ENCODE results near the gene SERPINA3.

DNA sequence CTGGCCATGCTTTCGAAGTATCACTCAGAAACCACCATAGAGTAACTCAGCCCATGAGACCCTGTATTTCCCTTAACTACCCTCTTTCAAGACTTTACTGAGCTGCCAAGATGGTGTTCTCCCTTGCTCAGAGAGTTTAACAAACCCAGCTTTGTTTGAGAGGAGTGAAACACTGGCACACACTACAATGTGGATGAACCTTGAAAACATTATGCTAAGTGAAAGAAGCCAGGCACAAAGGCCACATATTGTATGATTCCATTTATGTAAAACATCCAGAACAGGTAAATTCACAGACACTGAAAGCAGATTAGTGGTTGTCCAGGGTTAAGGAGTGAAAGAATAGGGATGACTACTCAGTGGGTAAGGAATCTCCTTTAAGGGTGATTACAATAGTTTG is 18.9 kb downstream of the SERPINA3 start:
- TF ChIP-seq EZH2phosphoT487 (IDR thresholded peaks at IDR 0.05; ENCODE audit: insufficient read depth, low read depth) (no peak), EZH2 (IDR thresholded peaks at IDR 0.05; ENCODE audit: insufficient read depth, poor library complexity, severe bottlenecking) (no peak)
